WTC11 (cell line): ENCODE results near the gene TMEM250. TPM values are rescaled to one million over a fixed set of nuclear protein-coding genes. Genes with fewer than 3 reads are reported as not detected.

Experiments
- ATAC-seq: fragments of 200-7000 bp; cut with Tn5 transposase; 2 replicates; pipeline ENCODE4 v1.10.0; 2021; ENCODE audit warnings: mild to moderate bottlenecking, moderate library complexity
- CTCF ChIA-PET: fragments of 300-600 bp; sonication (Branson Sonifier 250); formaldehyde crosslinking; loops from one replicate; lab custom pipeline; 2021; ENCODE audit warnings: antibody characterized with exemption; lab: Charles Lee
- POLR2A ChIA-PET: fragments of 350-600 bp; sonication (Branson Sonifier 250); formaldehyde crosslinking; loops from one replicate; lab custom pipeline; 2021; ENCODE audit warnings: antibody characterized with exemption; lab: Charles Lee
- DNase-seq: peaks from one replicate; pipeline ENCODE4 v3.0.0; 2021; ENCODE audit warnings: low spot score
- H3K27ac Mint-ChIP-seq: 2 replicates; pipeline ENCODE4 v1.8.0; 2021; ENCODE audit warnings: mixed read lengths
- H3K27me3 Mint-ChIP-seq: 2 replicates; pipeline ENCODE4 v1.8.0; 2021; ENCODE audit warnings: low read depth, mild to moderate bottlenecking, moderate library complexity, mixed read lengths
- H3K36me3 Mint-ChIP-seq: 2 replicates; pipeline ENCODE4 v1.8.0; 2021; ENCODE audit warnings: mixed read lengths
- H3K4me1 Mint-ChIP-seq: 2 replicates; pipeline ENCODE4 v1.8.0; 2022; ENCODE audit warnings: mixed read lengths
- H3K4me3 Mint-ChIP-seq: 2 replicates; pipeline ENCODE4 v1.8.0; 2021; ENCODE audit warnings: mild to moderate bottlenecking, moderate library complexity, mixed read lengths
- H3K9me3 Mint-ChIP-seq: 2 replicates; pipeline ENCODE4 v1.8.0; 2021; ENCODE audit warnings: mixed read lengths
- E2F5 ChIP-seq: sonication (generic); formaldehyde crosslinking; IDR thresholded peaks from 2 replicates; pipeline ENCODE4 v1.8.1; 2022; ENCODE audit warnings: mild to moderate bottlenecking, moderate library complexity, missing genetic modification reagents
- FOXJ3 ChIP-seq: sonication (generic); formaldehyde crosslinking; IDR thresholded peaks from 2 replicates; pipeline ENCODE4 v1.9.0; 2021; ENCODE audit warnings: missing genetic modification reagents, mild to moderate bottlenecking, borderline replicate concordance
- JAZF1 ChIP-seq: fragments of 250-450 bp; sonication (Bioruptor Pico); IDR thresholded peaks from 2 replicates; pipeline ENCODE4 v1.9.0; 2021; ENCODE audit warnings: moderate library complexity, mild to moderate bottlenecking, inconsistent platforms
- MXD4 ChIP-seq: fragments of 250-450 bp; sonication (Bioruptor Pico); IDR thresholded peaks from 2 replicates; pipeline ENCODE4 v1.8.0; 2021; ENCODE audit warnings: mild to moderate bottlenecking, moderate library complexity, borderline replicate concordance
- RELA ChIP-seq: sonication (generic); formaldehyde crosslinking; IDR thresholded peaks from 2 replicates; pipeline ENCODE4 v1.8.1; 2022; ENCODE audit warnings: missing genetic modification reagents, mild to moderate bottlenecking, borderline replicate concordance
- SMAD3 ChIP-seq: sonication (generic); formaldehyde crosslinking; IDR thresholded peaks from 2 replicates; pipeline ENCODE4 v1.8.0; 2022; ENCODE audit warnings: missing genetic modification reagents, mild to moderate bottlenecking, borderline replicate concordance
- SMAD4 ChIP-seq: sonication (generic); formaldehyde crosslinking; IDR thresholded peaks from 2 replicates; pipeline ENCODE4 v1.8.0; 2022; ENCODE audit warnings: mild to moderate bottlenecking, missing genetic modification reagents
- TEAD1 ChIP-seq: sonication (generic); formaldehyde crosslinking; IDR thresholded peaks from 2 replicates; pipeline ENCODE4 v1.8.0; 2022; ENCODE audit warnings: mild to moderate bottlenecking, missing genetic modification reagents
- TEAD4 ChIP-seq: sonication (generic); formaldehyde crosslinking; IDR thresholded peaks from 2 replicates; pipeline ENCODE4 v1.8.0; 2022; ENCODE audit warnings: mild to moderate bottlenecking, missing genetic modification reagents
- total RNA-seq: library from RNA; stranded (reverse); gene quantifications from 3 replicates; pipeline ENCODE4 v1.2.3, GENCODE V29; 2021
- TF ChIP-seq, protein P1 (sequence below): sonication (generic); formaldehyde crosslinking; conservative IDR thresholded peaks from 2 replicates; pipeline ENCODE4 v1.8.1; 2022; ENCODE audit warnings: mild to moderate bottlenecking, missing genetic modification reagents
- TF ChIP-seq, protein P2 (sequence below): sonication (generic); formaldehyde crosslinking; IDR thresholded peaks from 2 replicates; pipeline ENCODE4 v1.8.1; 2022; ENCODE audit warnings: low read depth, missing genetic modification reagents, borderline replicate concordance
- TF ChIP-seq, protein P3 (sequence below): sonication (generic); formaldehyde crosslinking; IDR thresholded peaks from 2 replicates; pipeline ENCODE4 v1.8.1; 2023; ENCODE audit warnings: mild to moderate bottlenecking, missing genetic modification reagents
- TF ChIP-seq, protein P4 (sequence below): sonication (generic); formaldehyde crosslinking; conservative IDR thresholded peaks from 2 replicates; pipeline ENCODE4 v1.8.1; 2023; ENCODE audit warnings: mild to moderate bottlenecking, low read depth, missing genetic modification reagents, moderate library complexity
- TF ChIP-seq, protein P5 (sequence below): fragments of 250-450 bp; sonication (Bioruptor Pico); IDR thresholded peaks from 2 replicates; pipeline ENCODE4 v1.9.0; 2021; ENCODE audit warnings: mild to moderate bottlenecking
- TF ChIP-seq, protein P6 (sequence below): fragments of 250-450 bp; sonication (Bioruptor Pico); conservative IDR thresholded peaks from 2 replicates; pipeline ENCODE4 v1.9.0; 2021; ENCODE audit warnings: mild to moderate bottlenecking

The TMEM250 gene
- total RNA-seq, 1 experiment from 2014 or later: 39.4 TPM

GRCh38 chr9:136077491-136077890 lies 41.2 kb downstream of the TMEM250 start:
- Mint-ChIP-seq H3K36me3 (no peaks in the 10 kb centered on the region), H3K9me3 (no peaks in the 10 kb centered on the region), H3K27me3 (no peaks in the 10 kb centered on the region), H3K4me3 (no peak overlapping the region), H3K4me1 (0 out of 2 replicates have a peak, but pooled peaks cover 2% of the 10 kb centered on the region), H3K27ac (no peak overlapping the region; the same call in 1 of the 2 replicates)
- DNase-seq: no peak
- CTCF ChIA-PET: no interaction called here
- POLR2A ChIA-PET: no interaction called here
- no peak for TF ChIP-seq TEAD1 (CRISPR knock-in tag)
- no peak for TF ChIP-seq RELA (CRISPR knock-in tag)
- TF ChIP-seq, protein P1, sequence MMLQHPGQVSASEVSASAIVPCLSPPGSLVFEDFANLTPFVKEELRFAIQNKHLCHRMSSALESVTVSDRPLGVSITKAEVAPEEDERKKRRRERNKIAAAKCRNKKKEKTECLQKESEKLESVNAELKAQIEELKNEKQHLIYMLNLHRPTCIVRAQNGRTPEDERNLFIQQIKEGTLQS (CRISPR knock-in tag): no peak
- no peak for TF ChIP-seq FOXJ3
- no peak for TF ChIP-seq SMAD3 (CRISPR knock-in tag)
- no peak for TF ChIP-seq JAZF1 (CRISPR knock-in tag)
- TF ChIP-seq, protein P2, sequence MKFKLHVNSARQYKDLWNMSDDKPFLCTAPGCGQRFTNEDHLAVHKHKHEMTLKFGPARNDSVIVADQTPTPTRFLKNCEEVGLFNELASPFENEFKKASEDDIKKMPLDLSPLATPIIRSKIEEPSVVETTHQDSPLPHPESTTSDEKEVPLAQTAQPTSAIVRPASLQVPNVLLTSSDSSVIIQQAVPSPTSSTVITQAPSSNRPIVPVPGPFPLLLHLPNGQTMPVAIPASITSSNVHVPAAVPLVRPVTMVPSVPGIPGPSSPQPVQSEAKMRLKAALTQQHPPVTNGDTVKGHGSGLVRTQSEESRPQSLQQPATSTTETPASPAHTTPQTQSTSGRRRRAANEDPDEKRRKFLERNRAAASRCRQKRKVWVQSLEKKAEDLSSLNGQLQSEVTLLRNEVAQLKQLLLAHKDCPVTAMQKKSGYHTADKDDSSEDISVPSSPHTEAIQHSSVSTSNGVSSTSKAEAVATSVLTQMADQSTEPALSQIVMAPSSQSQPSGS (CRISPR knock-in tag): no peak
- TF ChIP-seq SMAD4 (CRISPR knock-in tag): no peak
- no peak for TF ChIP-seq TEAD4 (CRISPR knock-in tag)
- TF ChIP-seq, protein P3, sequence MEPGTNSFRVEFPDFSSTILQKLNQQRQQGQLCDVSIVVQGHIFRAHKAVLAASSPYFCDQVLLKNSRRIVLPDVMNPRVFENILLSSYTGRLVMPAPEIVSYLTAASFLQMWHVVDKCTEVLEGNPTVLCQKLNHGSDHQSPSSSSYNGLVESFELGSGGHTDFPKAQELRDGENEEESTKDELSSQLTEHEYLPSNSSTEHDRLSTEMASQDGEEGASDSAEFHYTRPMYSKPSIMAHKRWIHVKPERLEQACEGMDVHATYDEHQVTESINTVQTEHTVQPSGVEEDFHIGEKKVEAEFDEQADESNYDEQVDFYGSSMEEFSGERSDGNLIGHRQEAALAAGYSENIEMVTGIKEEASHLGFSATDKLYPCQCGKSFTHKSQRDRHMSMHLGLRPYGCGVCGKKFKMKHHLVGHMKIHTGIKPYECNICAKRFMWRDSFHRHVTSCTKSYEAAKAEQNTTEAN (CRISPR knock-in tag): no peak
- no peak for TF ChIP-seq MXD4 (CRISPR knock-in tag)
- no peak for TF ChIP-seq E2F5 (CRISPR knock-in tag)
- TF ChIP-seq, protein P4, sequence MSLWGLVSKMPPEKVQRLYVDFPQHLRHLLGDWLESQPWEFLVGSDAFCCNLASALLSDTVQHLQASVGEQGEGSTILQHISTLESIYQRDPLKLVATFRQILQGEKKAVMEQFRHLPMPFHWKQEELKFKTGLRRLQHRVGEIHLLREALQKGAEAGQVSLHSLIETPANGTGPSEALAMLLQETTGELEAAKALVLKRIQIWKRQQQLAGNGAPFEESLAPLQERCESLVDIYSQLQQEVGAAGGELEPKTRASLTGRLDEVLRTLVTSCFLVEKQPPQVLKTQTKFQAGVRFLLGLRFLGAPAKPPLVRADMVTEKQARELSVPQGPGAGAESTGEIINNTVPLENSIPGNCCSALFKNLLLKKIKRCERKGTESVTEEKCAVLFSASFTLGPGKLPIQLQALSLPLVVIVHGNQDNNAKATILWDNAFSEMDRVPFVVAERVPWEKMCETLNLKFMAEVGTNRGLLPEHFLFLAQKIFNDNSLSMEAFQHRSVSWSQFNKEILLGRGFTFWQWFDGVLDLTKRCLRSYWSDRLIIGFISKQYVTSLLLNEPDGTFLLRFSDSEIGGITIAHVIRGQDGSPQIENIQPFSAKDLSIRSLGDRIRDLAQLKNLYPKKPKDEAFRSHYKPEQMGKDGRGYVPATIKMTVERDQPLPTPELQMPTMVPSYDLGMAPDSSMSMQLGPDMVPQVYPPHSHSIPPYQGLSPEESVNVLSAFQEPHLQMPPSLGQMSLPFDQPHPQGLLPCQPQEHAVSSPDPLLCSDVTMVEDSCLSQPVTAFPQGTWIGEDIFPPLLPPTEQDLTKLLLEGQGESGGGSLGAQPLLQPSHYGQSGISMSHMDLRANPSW (CRISPR knock-in tag): no peak
- TF ChIP-seq, protein P5, sequence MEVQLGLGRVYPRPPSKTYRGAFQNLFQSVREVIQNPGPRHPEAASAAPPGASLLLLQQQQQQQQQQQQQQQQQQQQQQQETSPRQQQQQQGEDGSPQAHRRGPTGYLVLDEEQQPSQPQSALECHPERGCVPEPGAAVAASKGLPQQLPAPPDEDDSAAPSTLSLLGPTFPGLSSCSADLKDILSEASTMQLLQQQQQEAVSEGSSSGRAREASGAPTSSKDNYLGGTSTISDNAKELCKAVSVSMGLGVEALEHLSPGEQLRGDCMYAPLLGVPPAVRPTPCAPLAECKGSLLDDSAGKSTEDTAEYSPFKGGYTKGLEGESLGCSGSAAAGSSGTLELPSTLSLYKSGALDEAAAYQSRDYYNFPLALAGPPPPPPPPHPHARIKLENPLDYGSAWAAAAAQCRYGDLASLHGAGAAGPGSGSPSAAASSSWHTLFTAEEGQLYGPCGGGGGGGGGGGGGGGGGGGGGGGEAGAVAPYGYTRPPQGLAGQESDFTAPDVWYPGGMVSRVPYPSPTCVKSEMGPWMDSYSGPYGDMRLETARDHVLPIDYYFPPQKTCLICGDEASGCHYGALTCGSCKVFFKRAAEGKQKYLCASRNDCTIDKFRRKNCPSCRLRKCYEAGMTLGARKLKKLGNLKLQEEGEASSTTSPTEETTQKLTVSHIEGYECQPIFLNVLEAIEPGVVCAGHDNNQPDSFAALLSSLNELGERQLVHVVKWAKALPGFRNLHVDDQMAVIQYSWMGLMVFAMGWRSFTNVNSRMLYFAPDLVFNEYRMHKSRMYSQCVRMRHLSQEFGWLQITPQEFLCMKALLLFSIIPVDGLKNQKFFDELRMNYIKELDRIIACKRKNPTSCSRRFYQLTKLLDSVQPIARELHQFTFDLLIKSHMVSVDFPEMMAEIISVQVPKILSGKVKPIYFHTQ (CRISPR knock-in tag): no peak
- TF ChIP-seq, protein P6, sequence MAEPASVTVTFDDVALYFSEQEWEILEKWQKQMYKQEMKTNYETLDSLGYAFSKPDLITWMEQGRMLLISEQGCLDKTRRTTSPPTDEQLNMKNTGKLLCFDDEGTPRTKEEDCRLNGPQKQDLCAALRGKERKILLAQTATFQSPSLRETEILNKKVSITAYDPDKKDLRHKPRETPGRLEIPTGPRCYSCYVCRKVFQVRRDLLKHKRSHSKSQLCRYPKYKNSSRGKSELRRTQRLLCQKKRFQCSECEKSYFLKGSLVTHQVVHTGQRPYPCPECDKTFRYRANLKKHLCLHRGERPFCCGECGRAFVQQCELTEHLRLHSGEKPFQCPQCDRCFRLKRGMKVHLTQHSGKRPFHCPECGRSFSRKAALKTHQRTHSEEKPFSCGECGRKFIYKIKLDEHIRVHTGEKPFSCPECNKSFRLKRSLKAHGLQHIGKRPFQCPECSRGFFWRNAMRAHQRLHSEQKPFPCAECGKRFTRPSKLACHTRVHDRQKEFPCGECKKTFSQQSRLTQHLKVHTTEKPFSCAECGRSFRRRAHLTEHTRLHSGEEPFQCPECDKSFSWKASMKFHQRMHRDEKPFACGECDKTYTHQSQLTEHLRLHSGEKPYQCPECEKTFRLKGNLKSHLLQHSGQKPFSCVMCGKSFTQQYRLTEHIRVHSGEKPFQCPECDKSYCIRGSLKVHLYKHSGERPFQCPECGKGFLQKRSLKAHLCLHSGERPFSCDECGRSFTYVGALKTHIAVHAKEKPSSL: no peak
- ATAC-seq: no peak
